ENCODE measurements around the gene CGNL1.

DNA sequence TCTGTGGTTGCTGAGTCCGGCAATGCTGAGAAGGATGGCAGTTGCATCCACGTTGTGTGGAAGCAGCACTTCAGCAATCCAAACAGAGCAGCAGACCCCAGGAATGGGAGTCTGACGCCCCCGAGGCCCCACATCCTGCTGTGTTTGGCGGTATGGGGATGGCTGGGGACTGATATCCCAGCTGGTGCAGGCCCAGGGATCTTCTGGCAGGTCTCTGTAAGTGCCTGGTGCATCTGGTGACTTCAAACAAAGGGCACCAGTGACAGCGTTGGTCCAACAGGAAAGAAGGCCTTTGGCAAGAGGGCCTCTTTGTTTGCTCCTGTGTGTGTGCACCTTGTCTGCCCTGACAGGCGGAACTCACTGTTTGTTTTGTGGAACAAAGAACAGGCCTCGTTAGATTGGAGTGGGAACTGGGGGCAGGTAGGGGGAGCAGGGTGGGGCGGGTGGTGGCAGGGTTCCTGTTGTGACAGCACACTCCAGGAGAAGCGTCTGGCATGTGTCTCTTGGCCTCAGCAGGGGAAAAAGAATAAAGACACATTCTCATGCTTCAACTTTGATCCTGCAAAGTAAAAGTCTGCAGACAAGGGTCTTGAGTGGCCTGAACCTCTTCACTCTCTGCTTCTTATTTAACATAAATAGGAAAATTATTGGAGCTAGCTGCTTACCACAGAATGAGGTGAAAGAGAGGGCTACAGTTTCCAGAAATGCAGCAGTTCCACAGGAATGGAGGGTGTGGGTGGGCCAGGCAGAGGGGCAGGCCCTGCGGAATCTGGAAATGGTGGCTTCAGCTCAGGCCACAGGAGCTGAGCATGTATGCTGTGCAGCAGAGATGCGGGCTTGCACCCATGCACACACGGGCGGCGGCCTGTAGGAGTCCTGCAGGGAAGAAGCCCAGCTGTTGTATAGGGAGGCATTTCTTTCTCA, 120.9 kb downstream of the CGNL1 start:
- TF ChIP-seq, protein P1, sequence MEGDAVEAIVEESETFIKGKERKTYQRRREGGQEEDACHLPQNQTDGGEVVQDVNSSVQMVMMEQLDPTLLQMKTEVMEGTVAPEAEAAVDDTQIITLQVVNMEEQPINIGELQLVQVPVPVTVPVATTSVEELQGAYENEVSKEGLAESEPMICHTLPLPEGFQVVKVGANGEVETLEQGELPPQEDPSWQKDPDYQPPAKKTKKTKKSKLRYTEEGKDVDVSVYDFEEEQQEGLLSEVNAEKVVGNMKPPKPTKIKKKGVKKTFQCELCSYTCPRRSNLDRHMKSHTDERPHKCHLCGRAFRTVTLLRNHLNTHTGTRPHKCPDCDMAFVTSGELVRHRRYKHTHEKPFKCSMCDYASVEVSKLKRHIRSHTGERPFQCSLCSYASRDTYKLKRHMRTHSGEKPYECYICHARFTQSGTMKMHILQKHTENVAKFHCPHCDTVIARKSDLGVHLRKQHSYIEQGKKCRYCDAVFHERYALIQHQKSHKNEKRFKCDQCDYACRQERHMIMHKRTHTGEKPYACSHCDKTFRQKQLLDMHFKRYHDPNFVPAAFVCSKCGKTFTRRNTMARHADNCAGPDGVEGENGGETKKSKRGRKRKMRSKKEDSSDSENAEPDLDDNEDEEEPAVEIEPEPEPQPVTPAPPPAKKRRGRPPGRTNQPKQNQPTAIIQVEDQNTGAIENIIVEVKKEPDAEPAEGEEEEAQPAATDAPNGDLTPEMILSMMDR (conservative IDR thresholded peaks at IDR 0.05; ENCODE audit: low read length), result no peak
- no peak for TF ChIP-seq EZH2phosphoT487 (IDR thresholded peaks at IDR 0.05; ENCODE audit: borderline replicate concordance)

Data from Loucy (cell line).